Tibial artery (tissue), 4 donors: Measurements from ENCODE around the gene EBPL.

ENCODE experiments used
- DNase-seq, 2 donors: peaks; one replicate each; pipeline ENCODE4 v3.0.0-alpha.2; 2019
- H3K27ac ChIP-seq, 2 donors: fragments of 200-600 bp; sonication (generic) in 1 of 2; 1 replicate in 1 of 2; 2 replicates in 1 of 2; pipeline ENCODE4 v1.5.1; 2018 to 2019; ENCODE audit warnings: mild to moderate bottlenecking in 1 of 2
- H3K27me3 ChIP-seq, 2 donors: fragments of 200-600 bp; sonication (generic) in 1 of 2; one replicate each; pipeline versions ENCODE4 v1.5.1 to v1.6.0; 2016 to 2019
- H3K36me3 ChIP-seq, 3 donors: fragments of 200-600 bp; sonication (generic) in 2 of 3; one replicate each; pipeline ENCODE4 v1.5.1; 2016 to 2019; ENCODE audit warnings: mild to moderate bottlenecking in 2 of 3
- H3K4me1 ChIP-seq, 4 donors: fragments of 200-600 bp; sonication (generic) in 2 of 4; 1 replicate in 3 of 4; 2 replicates in 1 of 4; pipeline ENCODE4 v1.5.1; 2016 to 2019
- H3K4me3 ChIP-seq, 2 donors: fragments of 200-600 bp; sonication (generic) in 1 of 2; 1 replicate in 1 of 2; 2 replicates in 1 of 2; pipeline ENCODE4 v1.5.1; 2018 to 2019; ENCODE audit warnings: mild to moderate bottlenecking in 2 of 2
- H3K9me3 ChIP-seq, 3 donors: fragments of 200-600 bp; sonication (generic) in 1 of 3; one replicate each; pipeline ENCODE4 v1.5.1; 2016 to 2019
- intact Hi-C: fragments of 100-400 bp; cut with DNase I; formaldehyde crosslinking; loops from one replicate; pipeline ENCODE4 v1.15.0; 2023; ENCODE audit warnings: low total_unique reads
- TF ChIP-seq, protein P1 (sequence below), 2 experiments: fragments of 200-600 bp in 1 of 2; fragments of 450-650 bp in 1 of 2; IDR thresholded peaks; one replicate each; pipeline ENCODE4 v1.5.1; 2017 to 2019; ENCODE audit warnings: antibody characterized with exemption in 2 of 2, mild to moderate bottlenecking in 1 of 2, moderate library complexity in 1 of 2

The EBPL gene

DNA sequence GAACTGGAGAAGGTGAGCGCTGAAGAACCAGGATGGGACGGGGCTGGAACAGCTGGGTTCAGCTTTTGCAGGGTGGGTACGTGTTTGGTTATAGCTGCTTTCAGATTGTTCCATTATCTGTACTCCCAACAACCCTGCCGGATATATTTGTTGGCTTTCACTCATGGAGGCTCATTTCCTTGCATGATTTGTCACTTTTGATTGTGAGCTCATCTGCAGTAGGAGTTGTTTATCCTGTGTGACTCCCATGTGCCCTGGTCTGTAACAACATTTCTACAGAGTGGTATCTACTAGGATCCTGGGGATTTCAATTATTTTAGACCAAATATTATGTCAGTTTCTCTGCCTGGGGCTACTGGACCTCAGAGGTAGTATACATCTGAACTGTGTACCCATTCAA, 57.6 kb downstream of the EBPL start:
- TF ChIP-seq, protein P1, sequence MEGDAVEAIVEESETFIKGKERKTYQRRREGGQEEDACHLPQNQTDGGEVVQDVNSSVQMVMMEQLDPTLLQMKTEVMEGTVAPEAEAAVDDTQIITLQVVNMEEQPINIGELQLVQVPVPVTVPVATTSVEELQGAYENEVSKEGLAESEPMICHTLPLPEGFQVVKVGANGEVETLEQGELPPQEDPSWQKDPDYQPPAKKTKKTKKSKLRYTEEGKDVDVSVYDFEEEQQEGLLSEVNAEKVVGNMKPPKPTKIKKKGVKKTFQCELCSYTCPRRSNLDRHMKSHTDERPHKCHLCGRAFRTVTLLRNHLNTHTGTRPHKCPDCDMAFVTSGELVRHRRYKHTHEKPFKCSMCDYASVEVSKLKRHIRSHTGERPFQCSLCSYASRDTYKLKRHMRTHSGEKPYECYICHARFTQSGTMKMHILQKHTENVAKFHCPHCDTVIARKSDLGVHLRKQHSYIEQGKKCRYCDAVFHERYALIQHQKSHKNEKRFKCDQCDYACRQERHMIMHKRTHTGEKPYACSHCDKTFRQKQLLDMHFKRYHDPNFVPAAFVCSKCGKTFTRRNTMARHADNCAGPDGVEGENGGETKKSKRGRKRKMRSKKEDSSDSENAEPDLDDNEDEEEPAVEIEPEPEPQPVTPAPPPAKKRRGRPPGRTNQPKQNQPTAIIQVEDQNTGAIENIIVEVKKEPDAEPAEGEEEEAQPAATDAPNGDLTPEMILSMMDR (IDR thresholded peaks at IDR 0.05): no peak
- Histone ChIP-seq H3K4me1 (no peaks in the 10 kb centered on the region), H3K27me3 (no peaks in the 10 kb centered on the region), H3K27ac (no peak overlapping the region), H3K9me3 (no peaks in the 10 kb centered on the region), H3K4me3 (no peak overlapping the region), H3K36me3 (no peaks in the 10 kb centered on the region)
- intact Hi-C loops: no loop called here
- no peak for DNase-seq

DNA sequence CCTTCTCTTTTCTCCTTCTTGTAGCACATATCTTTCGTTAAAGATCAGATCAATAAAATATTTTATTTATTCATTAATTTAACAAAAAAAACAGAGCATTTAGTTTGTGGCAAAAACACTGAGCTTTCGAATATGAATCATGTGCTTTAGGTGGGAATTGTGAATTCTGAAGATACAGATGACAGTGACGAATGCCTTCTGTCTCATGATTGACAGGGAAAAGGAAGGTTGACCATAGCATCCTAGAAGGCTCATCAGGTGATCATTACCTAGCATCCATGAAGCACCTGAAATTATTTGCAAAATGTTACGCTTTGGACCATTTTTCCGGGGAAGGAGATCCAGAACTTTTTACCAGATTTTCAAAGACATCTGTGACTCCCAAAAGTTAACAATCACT, 59.1 kb downstream of the EBPL start:
- intact Hi-C loops: no loop called here
- TF ChIP-seq, protein P1 (IDR thresholded peaks at IDR 0.05): no peak
- H3K36me3 ChIP-seq: no peaks in the 10 kb centered on the region
- no peaks in the 10 kb centered on the region for H3K9me3 ChIP-seq
- no peak overlapping the region for H3K27ac ChIP-seq
- DNase-seq: no peak
- H3K27me3 ChIP-seq: no peaks in the 10 kb centered on the region
- no peak overlapping the region for H3K4me3 ChIP-seq
- no peaks in the 10 kb centered on the region for H3K4me1 ChIP-seq

DNA sequence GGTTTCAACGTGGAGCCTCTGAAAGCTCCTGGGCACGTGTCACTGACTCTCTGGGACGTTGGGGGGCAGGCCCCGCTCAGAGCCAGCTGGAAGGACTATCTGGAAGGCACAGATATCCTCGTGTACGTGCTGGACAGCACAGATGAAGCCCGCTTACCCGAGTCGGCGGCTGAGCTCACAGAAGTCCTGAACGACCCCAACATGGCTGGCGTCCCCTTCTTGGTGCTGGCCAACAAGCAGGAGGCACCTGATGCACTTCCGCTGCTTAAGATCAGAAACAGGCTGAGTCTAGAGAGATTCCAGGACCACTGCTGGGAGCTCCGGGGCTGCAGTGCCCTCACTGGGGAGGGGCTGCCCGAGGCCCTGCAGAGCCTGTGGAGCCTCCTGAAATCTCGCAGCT, 60.7 kb downstream of the EBPL start:
- DNase-seq: no peak
- intact Hi-C loops: no loop called here
- TF ChIP-seq, protein P1 (IDR thresholded peaks at IDR 0.05): no peak
- H3K27ac ChIP-seq: no peak overlapping the region
- no peaks in the 10 kb centered on the region for H3K9me3 ChIP-seq
- H3K36me3 ChIP-seq: no peaks in the 10 kb centered on the region
- H3K27me3 ChIP-seq: peaks cover 0 to 1% of the 10 kb centered on the region in 2 donors
- H3K4me1 ChIP-seq: no peaks in the 10 kb centered on the region
- no peak overlapping the region for H3K4me3 ChIP-seq

DNA sequence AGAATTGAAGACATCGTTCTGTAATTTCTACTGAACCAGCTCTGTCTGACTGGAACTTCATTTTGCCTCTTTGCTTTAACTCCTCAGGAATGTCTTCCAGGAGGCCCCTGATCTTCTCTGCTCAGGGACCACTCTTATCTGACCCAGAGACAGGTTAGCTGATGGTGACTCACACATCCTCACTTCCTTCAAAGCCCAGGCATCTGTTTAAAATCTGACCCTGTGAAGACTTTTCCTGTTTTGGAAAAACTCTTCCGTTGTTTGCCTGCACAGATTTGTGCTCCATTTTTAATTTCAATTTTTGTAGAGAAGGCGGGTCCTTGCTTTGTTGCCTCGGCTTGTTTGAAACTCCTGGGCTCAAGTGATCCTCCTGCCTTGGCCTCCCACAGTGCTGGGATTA, 61.3 kb downstream of the EBPL start:
- H3K9me3 ChIP-seq: no peaks in the 10 kb centered on the region
- TF ChIP-seq, protein P1 (IDR thresholded peaks at IDR 0.05): no peak
- H3K4me3 ChIP-seq: no peak overlapping the region
- no peak for DNase-seq
- intact Hi-C loops: no loop called here
- peaks cover 0 to 2% of the 10 kb centered on the region in 2 donors for H3K27me3 ChIP-seq
- no peaks in the 10 kb centered on the region for H3K36me3 ChIP-seq
- no peaks in the 10 kb centered on the region for H3K4me1 ChIP-seq
- no peak overlapping the region for H3K27ac ChIP-seq

GRCh38 chr13:49629196-49629938, 61.9 kb downstream of the EBPL start:
- Histone ChIP-seq H3K4me3 (peak overlapping the region in 1 of 2 donors; percentile 3), H3K27ac (no peak overlapping the region), H3K27me3 (peaks cover 0 to 2% of the 10 kb centered on the region in 2 donors), H3K9me3 (no peaks in the 10 kb centered on the region), H3K36me3 (no peaks in the 10 kb centered on the region), H3K4me1 (no peaks in the 10 kb centered on the region)
- TF ChIP-seq, protein P1 (IDR thresholded peaks at IDR 0.05): no peak
- no peak for DNase-seq
- intact Hi-C loops: no loop called here
